Measurements from ENCODE around the gene EML1. TPM values are rescaled to one million over a fixed set of nuclear protein-coding genes. Genes with fewer than 3 reads are reported as not detected.

The EML1 gene
- total and polyA plus RNA-seq, 3 donors from 2014 or later = 18.1 to 22.7 (median 22.0) TPM

- H3K4me1 ChIP-seq = no peaks in the 10 kb centered on the region
- DNase-seq = no peak
- H3K36me3 ChIP-seq (ENCODE audit: low read depth, missing control alignments) = no peaks in the 10 kb centered on the region
- no peak overlapping the region for H3K27ac ChIP-seq
- no peak overlapping the region for H3K4me3 ChIP-seq
- WGBS, 2 donors = 72 to 83% methylated on average over 11 of the region's 11 CpGs
- intact Hi-C loops (cut with DNase I; ENCODE audit: low total_unique reads) = no loop called here
- no peaks in the 10 kb centered on the region for H3K27me3 ChIP-seq
- no peaks in the 10 kb centered on the region for H3K9me3 ChIP-seq
- TF ChIP-seq POLR2A (IDR thresholded peaks at IDR 0.05) (no peak), CTCF (IDR thresholded peaks at IDR 0.05) (no peak)
These were observed 28.9 kb upstream of the EML1 start for GRCh38 chr14:99764222-99764706.

GRCh38 chr14:99768381-99768780 is 24.8 kb upstream of the EML1 start:
- WGBS, 2 donors = 91 to 95% methylated on average over 6 of the region's 6 CpGs
- no peak for TF ChIP-seq POLR2A (IDR thresholded peaks at IDR 0.05)
- TF ChIP-seq CTCF (IDR thresholded peaks at IDR 0.05) = no peak
- Histone ChIP-seq H3K4me3 (no peak overlapping the region), H3K9me3 (no peaks in the 10 kb centered on the region), H3K27me3 (no peaks in the 10 kb centered on the region), H3K4me1 (no peaks in the 10 kb centered on the region), H3K36me3 (ENCODE audit: low read depth, missing control alignments) (no peaks in the 10 kb centered on the region), H3K27ac (no peak overlapping the region)
- no peak for DNase-seq
- intact Hi-C loops (cut with DNase I; ENCODE audit: low total_unique reads) = no loop called here

GRCh38 chr14:99769123-99769522 is 24.1 kb upstream of the EML1 start:
- no peak for DNase-seq
- H3K4me3 ChIP-seq = no peak overlapping the region
- intact Hi-C loops (cut with DNase I; ENCODE audit: low total_unique reads) = no loop called here
- H3K27ac ChIP-seq = no peak overlapping the region
- H3K9me3 ChIP-seq = no peaks in the 10 kb centered on the region
- no peaks in the 10 kb centered on the region for H3K36me3 ChIP-seq (ENCODE audit: low read depth, missing control alignments)
- no peaks in the 10 kb centered on the region for H3K4me1 ChIP-seq
- no peaks in the 10 kb centered on the region for H3K27me3 ChIP-seq
- TF ChIP-seq CTCF (IDR thresholded peaks at IDR 0.05) = no peak
- TF ChIP-seq POLR2A (IDR thresholded peaks at IDR 0.05) = no peak
- WGBS, 2 donors = 92 to 95% methylated on average over 5 to 6 of the region's 6 CpGs

- TF ChIP-seq POLR2A (IDR thresholded peaks at IDR 0.05) (no peak), CTCF (IDR thresholded peaks at IDR 0.05) (no peak)
- Histone ChIP-seq H3K27me3 (no peaks in the 10 kb centered on the region), H3K4me1 (no peaks in the 10 kb centered on the region), H3K36me3 (ENCODE audit: low read depth, missing control alignments) (no peaks in the 10 kb centered on the region), H3K9me3 (no peaks in the 10 kb centered on the region), H3K27ac (no peak overlapping the region), H3K4me3 (no peak overlapping the region)
- 86 to 91% methylated on average over 3 of the region's 3 CpGs for WGBS, 2 donors
- no peak for DNase-seq
- intact Hi-C loops (cut with DNase I; ENCODE audit: low total_unique reads) = no loop called here
These were observed 23.4 kb upstream of the EML1 start for GRCh38 chr14:99769799-99770198.
